Measurements from ENCODE around the gene TMPRSS11A.

DNA sequence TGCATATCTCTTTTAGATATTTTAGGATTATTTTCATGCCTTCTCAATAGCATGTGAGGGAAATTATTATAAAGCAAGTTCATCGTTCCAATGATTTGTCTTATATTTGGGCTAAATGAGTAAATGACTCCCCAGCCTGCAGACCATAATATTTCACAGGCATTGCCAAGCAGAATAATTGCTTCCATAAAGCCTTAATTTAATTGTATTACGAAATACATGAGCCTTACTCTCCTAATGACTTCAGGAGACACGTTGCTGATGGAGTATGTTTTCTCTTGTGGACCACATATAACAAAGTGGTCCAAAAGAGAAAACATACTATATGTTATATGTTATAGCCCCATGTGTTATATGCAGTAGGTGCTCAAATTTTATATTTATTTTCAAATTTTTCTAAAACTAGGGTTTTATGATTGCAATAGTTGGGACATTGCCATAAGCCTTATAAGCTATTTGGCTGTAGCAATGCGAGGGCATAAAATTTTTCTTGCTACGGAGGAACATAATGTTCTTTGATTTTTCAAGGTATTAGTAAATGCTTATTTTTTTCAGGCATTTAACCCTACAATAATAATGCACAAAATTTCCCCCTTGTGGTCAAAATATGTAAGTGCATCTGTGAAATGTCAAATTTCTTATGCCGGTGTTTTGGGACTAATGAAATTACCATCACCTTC, 53.2 kb downstream of the TMPRSS11A start:
- TF ChIP-seq, protein P1, sequence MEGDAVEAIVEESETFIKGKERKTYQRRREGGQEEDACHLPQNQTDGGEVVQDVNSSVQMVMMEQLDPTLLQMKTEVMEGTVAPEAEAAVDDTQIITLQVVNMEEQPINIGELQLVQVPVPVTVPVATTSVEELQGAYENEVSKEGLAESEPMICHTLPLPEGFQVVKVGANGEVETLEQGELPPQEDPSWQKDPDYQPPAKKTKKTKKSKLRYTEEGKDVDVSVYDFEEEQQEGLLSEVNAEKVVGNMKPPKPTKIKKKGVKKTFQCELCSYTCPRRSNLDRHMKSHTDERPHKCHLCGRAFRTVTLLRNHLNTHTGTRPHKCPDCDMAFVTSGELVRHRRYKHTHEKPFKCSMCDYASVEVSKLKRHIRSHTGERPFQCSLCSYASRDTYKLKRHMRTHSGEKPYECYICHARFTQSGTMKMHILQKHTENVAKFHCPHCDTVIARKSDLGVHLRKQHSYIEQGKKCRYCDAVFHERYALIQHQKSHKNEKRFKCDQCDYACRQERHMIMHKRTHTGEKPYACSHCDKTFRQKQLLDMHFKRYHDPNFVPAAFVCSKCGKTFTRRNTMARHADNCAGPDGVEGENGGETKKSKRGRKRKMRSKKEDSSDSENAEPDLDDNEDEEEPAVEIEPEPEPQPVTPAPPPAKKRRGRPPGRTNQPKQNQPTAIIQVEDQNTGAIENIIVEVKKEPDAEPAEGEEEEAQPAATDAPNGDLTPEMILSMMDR (optimal IDR thresholded peaks at IDR 0.05 in 1 of 3, IDR thresholded peaks at IDR 0.05 in 1 of 3, conservative IDR thresholded peaks at IDR 0.05 in 1 of 3; ENCODE audit: extremely low read depth in 1 of 3, insufficient read depth in 2 of 3, low read length in 3 of 3): peak in 2 of 3 experiments; percentile 35 to 51
- TF ChIP-seq EZH2 (IDR thresholded peaks at IDR 0.05; ENCODE audit: low read length): no peak

Data from keratinocyte (primary cell).